Kidney epithelial cell (primary cell): ENCODE results near the gene CDK11B. TPM values are rescaled to one million over a fixed set of nuclear protein-coding genes. Genes with fewer than 3 reads are reported as not detected.
"Not testable (repeated sequence)": the region's sequence is repeated elsewhere in the genome, so short reads cannot be mapped to it uniquely, and the experiment has no call there.

ENCODE experiments used
- DNase-seq: peaks from one replicate; pipeline ENCODE4 v3.0.0-alpha.2; 2010; ENCODE audit warnings: low read depth
- H3K27me3 ChIP-seq: 2 replicates; pipeline ENCODE4 v1.6.0; 2011; ENCODE audit warnings: low read length; ENCODE audit not compliant: control insufficient read depth, insufficient read depth
- H3K36me3 ChIP-seq: 2 replicates; pipeline ENCODE4 v1.5.1; 2011; ENCODE audit warnings: low read length; ENCODE audit not compliant: control insufficient read depth, insufficient read depth
- H3K4me3 ChIP-seq: 2 replicates; pipeline ENCODE4 v1.5.1; 2011; ENCODE audit warnings: low read depth, mild to moderate bottlenecking, control low read depth, low read length
- total RNA-seq: library from RNA; depleted of rRNA; stranded (reverse); fragments of >200 nt; gene quantifications from 2 replicates; pipeline ENCODE4 v1.2.3, GENCODE V29; 2015
- TF ChIP-seq, protein P1 (sequence below): IDR thresholded peaks from 2 replicates; pipeline ENCODE4 v1.5.1; 2011; ENCODE audit warnings: mild to moderate bottlenecking, moderate library complexity, low read length, control low read depth, inconsistent platforms; ENCODE audit not compliant: insufficient read depth, poor library complexity, severe bottlenecking

The CDK11B gene
- total RNA-seq, 1 donor from 2014 or later: 27.0 TPM

DNA sequence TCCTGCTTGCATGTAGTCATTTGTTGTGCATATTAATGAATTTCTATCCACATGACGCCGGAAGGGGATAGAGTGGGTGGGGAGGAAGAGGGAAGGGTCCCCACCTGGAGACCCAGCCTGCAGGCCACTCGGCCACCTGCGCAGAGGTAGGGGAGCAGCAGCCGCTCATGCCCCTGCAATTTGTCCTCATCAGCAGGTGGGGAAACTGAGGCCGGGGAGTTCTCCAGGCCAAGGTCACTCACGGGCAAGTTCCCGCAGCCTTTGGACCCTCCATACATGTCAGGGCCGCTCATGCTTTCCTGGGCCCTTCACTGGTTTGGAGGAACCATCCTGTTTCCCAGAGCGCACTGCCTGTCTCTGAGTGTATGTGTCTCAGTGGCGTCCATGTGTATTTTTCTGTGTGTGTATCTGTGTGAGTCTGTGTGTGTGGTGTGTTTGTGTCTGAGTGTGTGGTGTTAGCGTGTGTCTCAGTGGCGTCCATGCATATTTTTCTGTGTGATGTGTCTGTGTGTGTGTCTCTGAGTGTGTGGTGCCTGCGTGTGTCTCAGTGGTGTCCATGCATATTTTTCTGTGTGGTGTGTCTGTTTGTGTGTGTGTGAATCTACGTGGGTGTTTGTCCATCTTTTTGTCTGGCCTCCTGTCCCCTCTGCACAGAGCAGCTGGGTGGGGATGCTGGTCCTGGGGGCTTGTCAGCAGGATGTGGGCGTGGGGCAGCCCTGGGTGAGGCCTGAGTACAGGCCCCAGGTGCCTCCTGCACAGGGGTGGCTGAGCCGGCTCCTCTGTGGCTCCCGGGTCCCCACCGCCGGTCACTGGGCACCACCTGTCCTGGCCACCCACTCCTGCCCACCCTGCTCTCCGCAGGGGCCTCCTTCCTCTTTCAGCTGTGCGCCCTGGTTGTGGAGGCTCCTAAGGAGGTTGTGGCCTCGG is 37.9 kb upstream of the CDK11B start:
- not testable (repeated sequence) for H3K27me3 ChIP-seq, H3K4me3 ChIP-seq, H3K36me3 ChIP-seq, DNase-seq

DNA sequence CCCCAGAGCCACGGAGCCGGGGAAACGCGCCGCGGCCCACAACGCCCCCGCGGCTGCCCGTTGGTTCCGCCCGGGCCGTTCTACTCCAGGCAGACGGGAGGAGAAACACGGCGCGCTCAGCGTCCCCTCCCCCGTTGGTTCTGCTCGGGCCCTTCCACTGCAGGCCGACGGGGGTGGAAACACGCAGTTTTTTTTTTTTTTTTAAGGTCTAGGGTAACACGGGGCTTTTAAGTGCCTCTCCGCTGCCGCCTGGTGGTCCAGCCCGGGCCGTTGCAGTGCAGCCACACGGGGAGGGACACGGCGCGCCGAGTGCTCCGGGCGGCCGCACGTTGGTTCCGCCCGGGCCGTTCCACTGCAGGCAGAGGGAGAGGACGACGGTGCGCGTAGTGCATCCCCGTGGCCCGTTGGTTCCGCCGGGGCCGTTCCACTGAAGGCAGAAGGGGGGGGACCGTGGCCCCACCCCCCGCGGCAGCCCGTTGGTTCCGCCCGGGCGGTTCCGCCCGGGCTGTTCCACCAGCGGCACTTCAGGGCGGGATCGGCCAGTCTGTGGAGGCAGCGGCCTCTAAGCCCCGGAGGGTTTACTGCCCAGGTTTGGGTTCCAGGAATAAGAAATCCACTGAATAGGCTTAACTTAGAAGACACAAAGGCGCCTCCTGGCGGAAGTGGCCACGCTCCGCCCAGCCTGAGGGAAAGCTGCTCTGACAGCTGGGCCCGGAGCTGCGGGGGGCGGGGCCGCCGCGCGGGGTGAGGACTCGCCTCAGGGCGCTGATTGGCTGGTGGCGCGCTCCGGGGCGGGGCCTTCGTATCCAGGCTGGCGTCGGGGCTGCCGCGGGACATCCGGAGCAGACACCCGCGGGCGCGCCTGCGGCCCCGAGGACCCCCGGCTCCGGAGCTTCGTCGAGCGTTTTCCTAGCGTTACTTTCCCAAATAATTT is 34.2 kb upstream of the CDK11B start, which contains the start of gene SLC35E2B:
TSS of gene SLC35E2B (minus strand) at position 82 of the 934 bp plus-strand sequence. CDS start 16,096 bp downstream, outside the sequence.
- not testable (repeated sequence) for H3K27me3 ChIP-seq
- H3K4me3 ChIP-seq: peak within 1 kb of the TSS; percentile 47
- TF ChIP-seq, protein P1, sequence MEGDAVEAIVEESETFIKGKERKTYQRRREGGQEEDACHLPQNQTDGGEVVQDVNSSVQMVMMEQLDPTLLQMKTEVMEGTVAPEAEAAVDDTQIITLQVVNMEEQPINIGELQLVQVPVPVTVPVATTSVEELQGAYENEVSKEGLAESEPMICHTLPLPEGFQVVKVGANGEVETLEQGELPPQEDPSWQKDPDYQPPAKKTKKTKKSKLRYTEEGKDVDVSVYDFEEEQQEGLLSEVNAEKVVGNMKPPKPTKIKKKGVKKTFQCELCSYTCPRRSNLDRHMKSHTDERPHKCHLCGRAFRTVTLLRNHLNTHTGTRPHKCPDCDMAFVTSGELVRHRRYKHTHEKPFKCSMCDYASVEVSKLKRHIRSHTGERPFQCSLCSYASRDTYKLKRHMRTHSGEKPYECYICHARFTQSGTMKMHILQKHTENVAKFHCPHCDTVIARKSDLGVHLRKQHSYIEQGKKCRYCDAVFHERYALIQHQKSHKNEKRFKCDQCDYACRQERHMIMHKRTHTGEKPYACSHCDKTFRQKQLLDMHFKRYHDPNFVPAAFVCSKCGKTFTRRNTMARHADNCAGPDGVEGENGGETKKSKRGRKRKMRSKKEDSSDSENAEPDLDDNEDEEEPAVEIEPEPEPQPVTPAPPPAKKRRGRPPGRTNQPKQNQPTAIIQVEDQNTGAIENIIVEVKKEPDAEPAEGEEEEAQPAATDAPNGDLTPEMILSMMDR: peak; percentile 19

GRCh38 chr1:1692324-1692713 is 33.5 kb upstream of the CDK11B start:
- not testable (repeated sequence) for DNase-seq, H3K27me3 ChIP-seq, H3K36me3 ChIP-seq
- H3K4me3 ChIP-seq: peak overlapping the region; percentile 47

More for the DNA sequence above, 34.2 kb upstream of the CDK11B start, which contains the start of gene SLC35E2B:
- not testable (repeated sequence) for H3K36me3 ChIP-seq
- DNase-seq: peak; percentile 47

DNA sequence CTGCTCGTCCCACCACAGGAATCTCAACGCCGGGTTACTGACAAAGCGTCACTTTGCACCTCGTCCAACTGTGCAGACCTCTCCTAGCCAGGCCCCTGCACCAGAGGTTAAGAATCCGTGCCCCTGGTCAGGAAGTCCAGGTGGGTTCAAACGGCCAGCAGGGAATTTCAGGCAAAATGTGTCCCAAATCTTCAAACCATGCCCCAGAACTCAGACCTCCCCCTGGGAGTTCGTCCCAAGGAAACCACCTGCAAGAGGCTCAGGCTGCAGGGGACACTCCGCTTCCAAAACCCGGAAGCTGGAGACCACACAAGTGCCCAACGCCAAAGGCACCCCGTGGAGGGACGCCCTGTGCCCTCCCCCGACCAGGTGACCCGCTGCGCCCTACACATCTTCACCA is 32.6 kb upstream of the CDK11B start:
- H3K27me3 ChIP-seq, H3K36me3 ChIP-seq, DNase-seq: not testable (repeated sequence)
- peak overlapping the region; percentile 32 for H3K4me3 ChIP-seq

- H3K27me3 ChIP-seq, H3K36me3 ChIP-seq, DNase-seq, H3K4me3 ChIP-seq: not testable (repeated sequence)
Observed at GRCh38 chr1:1689526-1689925, 30.7 kb upstream of the CDK11B start.

DNA sequence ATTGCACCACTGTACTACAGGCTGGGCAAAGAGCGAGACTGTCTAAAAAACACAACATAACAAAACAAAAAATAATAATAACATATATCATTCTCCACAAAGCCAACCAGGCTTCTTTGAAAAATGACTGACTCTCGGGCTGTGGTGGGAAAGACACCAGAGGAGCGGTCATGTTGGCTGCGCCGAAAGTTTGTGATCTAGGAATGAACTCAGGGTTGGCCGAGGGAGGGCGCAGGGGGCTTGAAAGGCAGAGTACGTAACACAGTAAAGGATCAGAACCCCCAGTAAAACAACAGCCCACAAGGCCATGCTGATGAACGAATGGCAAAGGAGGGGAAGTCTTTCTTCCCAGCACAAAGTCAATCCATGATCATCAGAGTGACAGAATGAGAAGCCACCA is 29.0 kb upstream of the CDK11B start:
- H3K4me3 ChIP-seq: no peak overlapping the region
- H3K27me3 ChIP-seq: no peaks in the 10 kb centered on the region
- TF ChIP-seq, protein P1: no peak
- no peaks in the 10 kb centered on the region for H3K36me3 ChIP-seq
- DNase-seq: no peak

GRCh38 chr1:1684031-1684681 is 25.4 kb upstream of the CDK11B start:
- Histone ChIP-seq H3K27me3 (no peaks in the 10 kb centered on the region), H3K4me3 (no peak overlapping the region), H3K36me3 (no peaks in the 10 kb centered on the region)
- DNase-seq: no peak
- TF ChIP-seq, protein P1: no peak
